AG09319 (cell line): ENCODE results near the gene PAIP2.

Experiments
- DNase-seq: peaks from one replicate; pipeline ENCODE4 v3.0.0-alpha.2; 2010; ENCODE audit warnings: low read depth; ENCODE audit errors: extremely low read depth
- TF ChIP-seq, protein P1 (sequence below): IDR thresholded peaks from 2 replicates; pipeline ENCODE4 v1.5.1; 2011; ENCODE audit warnings: low read depth, mild to moderate bottlenecking, inconsistent platforms, low read length, moderate library complexity

PAIP2 gene, protein sequence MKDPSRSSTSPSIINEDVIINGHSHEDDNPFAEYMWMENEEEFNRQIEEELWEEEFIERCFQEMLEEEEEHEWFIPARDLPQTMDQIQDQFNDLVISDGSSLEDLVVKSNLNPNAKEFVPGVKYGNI

DNA sequence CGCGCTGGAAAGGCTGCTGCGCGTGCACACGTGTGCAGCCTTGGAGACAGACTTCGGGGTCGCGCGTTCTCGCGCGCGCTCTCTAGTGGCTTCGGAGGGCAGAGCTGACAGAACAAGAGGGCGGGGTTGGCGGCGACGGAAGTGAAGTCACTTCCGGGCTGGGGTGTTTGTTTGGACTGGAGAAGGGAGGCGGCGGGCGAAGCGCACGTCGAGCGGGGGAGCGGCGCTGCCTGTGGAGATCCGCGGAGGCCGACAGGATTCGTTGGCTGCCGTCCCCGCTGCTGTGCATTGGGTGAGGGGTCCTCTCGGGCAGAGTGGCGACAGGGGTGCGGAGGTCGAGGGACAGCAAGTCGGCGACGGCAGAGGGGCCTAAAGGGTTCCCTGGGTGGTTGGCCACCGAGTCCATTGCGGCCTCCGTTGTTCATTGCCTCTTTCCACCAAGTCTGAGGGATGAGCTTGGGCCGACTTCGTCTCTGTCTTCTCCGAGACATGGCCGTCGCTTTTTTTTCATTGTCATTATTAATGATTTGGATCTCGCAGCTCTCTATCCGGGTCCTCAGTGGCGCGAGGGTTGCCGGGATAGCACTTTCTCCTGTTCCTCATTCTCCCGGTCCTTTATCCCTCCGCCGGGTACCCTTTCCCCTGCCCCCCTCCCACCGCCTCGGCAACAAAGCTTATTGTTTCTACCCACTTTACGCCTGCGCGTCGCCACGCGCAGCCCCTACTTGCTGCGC is at the start of gene PAIP2:
Gene PAIP2, plus strand, starts transcription at position 166 of the 734 bp plus-strand sequence. CDS start 21,931 bp downstream, outside the sequence.
- DNase-seq = peak; percentile 93
- TF ChIP-seq, protein P1, sequence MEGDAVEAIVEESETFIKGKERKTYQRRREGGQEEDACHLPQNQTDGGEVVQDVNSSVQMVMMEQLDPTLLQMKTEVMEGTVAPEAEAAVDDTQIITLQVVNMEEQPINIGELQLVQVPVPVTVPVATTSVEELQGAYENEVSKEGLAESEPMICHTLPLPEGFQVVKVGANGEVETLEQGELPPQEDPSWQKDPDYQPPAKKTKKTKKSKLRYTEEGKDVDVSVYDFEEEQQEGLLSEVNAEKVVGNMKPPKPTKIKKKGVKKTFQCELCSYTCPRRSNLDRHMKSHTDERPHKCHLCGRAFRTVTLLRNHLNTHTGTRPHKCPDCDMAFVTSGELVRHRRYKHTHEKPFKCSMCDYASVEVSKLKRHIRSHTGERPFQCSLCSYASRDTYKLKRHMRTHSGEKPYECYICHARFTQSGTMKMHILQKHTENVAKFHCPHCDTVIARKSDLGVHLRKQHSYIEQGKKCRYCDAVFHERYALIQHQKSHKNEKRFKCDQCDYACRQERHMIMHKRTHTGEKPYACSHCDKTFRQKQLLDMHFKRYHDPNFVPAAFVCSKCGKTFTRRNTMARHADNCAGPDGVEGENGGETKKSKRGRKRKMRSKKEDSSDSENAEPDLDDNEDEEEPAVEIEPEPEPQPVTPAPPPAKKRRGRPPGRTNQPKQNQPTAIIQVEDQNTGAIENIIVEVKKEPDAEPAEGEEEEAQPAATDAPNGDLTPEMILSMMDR = peak; percentile 84

DNA sequence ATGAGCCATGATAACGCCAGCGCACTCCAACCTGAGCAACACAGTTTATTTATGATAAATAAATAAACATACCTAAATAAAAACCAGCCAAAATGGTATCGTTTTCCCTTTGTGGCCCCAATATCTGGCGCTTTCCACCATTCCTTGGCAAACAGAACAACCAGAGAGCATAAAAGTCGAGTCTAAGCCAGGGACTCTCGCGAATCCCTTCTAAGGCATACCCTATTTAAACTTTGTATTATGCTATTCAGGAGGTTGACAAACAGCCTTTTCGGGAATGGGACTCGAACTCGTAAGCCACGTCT is 48.5 kb upstream of the PAIP2 start:
- no peak for DNase-seq
- TF ChIP-seq, protein P1 = no peak

DNA sequence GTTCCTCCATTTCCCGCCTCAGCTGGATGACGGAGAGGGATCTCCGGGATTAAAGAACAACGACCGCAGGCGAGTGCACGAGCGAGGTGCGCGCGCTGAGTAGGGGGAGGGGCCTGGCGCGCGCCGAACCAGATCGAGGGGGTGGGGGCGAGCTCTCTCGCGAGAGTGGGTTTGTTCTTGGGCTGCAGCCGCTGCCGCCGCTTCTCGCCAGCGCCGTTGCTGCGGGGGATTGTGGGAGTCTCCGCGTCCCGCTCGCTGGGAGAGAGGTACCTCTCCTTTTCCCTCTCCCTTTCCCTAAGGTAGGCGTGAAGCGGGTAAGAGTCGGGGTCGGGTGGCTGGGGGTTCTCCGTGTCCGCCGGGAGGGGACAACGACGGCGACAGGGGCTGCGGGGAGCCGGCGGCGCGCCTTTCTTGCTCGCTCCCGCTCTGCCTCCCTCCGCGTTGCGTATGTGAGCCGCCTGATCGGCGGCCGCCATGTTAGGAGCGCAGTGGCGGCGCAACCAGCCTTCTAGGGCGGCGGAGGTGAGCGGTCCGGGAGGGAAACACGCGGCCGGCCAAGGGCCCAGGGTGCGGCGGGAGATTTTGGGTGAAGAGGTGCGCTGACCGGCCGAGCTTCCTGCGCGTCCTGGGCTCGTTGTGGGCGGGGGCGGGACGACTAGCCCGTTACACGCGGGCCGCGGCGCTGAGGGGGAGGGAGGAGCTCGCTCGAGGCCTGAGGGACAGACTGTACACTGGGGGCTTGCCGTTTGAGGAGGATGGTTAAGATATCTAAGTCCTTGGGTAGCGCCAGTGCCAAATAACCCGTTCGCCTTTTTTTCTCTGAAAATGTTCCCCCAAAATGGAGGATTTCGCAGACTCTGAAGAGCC is 47.9 kb upstream of the PAIP2 start, which contains the start of gene MATR3:
Gene MATR3, plus strand, starts transcription at position 234 of the 867 bp plus-strand sequence. CDS start 13,676 bp downstream, outside the sequence.
- TF ChIP-seq, protein P1 = no peak
- peak; percentile 91 for DNase-seq

DNA sequence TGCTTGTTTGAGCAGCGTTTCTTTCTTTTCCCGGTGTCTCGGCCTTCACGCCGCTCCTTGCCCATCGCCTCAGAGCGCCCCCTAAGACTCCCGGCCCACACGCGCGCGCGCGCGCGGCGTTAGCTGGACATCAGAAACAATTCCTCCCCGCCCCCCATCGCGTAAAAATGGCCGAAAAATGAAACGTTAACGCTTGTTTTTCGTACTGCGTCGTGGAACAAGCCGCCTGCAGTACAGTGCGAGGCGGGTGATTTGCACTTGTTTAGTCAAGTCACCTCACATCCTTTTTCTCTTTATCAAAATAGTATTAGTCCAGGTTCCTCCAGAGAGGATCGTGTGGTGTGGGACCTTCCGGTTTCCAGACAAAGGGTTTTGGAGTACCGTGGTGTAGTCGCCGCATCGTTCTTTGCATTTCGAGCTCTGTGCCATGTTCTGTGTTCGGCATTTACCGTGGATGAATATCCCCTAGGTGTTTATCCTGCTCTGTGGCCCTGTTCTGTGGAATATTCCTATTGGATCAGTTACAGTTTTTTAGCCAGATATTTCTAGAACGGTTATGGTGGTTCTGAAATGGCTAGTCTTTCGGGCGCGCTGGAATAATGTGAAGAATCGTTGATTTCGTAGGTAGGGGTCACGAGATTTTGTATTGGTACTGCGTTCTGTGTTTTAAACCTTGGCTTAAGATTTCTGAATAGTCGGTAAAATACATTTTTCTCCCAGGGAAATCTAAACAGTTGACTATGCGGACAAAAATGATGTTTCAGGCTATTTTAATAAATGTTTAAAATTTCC is 47.1 kb upstream of the PAIP2 start:
- peak; percentile 60 for DNase-seq
- TF ChIP-seq, protein P1 = peak; percentile 48

DNA sequence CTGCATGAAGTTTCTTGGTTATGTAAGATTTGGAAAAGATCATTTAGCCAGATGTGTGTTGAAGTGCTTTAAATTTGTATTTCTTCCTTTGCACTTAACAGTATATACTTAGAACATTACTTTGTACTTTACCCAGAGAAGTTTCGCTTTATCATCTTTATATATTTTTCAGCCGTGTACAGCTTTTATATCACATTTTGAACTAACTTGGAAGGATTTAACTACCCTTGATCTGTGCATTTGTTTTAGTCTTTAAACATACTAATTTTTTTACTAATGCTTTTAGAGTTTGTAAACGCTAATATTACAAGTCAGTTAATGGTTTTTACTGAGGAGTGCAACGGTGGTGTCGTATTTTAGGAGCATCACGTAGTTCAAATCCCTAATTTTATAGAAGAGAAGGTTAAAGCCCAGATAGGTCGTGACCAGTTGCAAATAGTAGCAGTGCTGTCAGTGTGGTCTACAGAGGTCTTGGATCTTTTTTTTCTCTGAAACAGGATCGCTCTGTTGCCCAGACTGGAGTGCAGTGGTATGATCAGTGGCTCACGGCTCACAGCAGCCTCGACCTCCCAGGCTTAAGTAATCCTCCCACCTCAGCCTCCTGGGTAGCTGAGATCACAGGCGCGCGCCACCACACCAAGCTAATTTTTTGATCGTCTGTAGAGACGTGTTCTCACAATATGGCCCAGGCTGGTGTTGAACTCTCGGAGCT is 46.2 kb upstream of the PAIP2 start:
- no peak for DNase-seq
- TF ChIP-seq, protein P1 = no peak

DNA sequence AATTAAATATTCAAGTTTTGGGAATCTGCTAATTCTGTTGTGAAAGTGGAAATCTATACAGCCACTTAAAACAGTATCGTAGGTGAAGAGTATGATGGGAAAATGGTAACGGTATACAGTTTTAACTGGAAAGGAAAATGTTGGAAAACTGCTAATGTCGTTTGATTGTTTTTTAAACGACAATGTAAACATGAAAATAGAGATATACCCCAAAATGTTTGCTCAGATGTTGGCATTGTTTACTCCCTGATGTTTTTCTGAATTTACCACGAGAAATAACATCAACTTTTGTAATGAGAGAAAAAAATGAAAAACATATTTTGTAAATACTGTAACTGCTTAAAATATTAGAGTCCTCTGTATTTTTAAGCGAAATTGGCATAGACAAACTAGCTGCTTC is 45.5 kb upstream of the PAIP2 start:
- no peak for DNase-seq
- TF ChIP-seq, protein P1 = no peak
